Activated naive CD8-positive, alpha-beta T cell treated with anti-CD3 and anti-CD28 coated beads for 36 hours (primary cell): ENCODE results near the gene TBC1D9B. TPM values are rescaled to one million over a fixed set of nuclear protein-coding genes. Genes with fewer than 3 reads are reported as not detected.
"Not testable (repeated sequence)": the region's sequence is repeated elsewhere in the genome, so short reads cannot be mapped to it uniquely, and the experiment has no call there.

Experiments used
- DNase-seq: peaks from one replicate; pipeline ENCODE4 v3.0.0; 2021
- H3K27ac Mint-ChIP-seq: one replicate; pipeline ENCODE4 v1.8.0; 2022; ENCODE audit warnings: mild to moderate bottlenecking, moderate library complexity, mixed read lengths
- H3K27me3 Mint-ChIP-seq: one replicate; pipeline ENCODE4 v1.8.0; 2022; ENCODE audit warnings: mild to moderate bottlenecking, mixed read lengths
- H3K36me3 Mint-ChIP-seq: one replicate; pipeline ENCODE4 v1.8.0; 2021; ENCODE audit warnings: mild to moderate bottlenecking, mixed read lengths
- H3K4me1 Mint-ChIP-seq: one replicate; pipeline ENCODE4 v1.8.0; 2021; ENCODE audit warnings: mixed read lengths
- H3K4me3 Mint-ChIP-seq: one replicate; pipeline ENCODE4 v1.8.0; 2022; ENCODE audit warnings: mild to moderate bottlenecking, moderate library complexity, mixed read lengths
- H3K9me3 Mint-ChIP-seq: one replicate; pipeline ENCODE4 v1.8.0; 2022; ENCODE audit warnings: mixed read lengths
- total RNA-seq, 2 experiments: library from RNA; stranded (reverse); gene quantifications; one replicate each; pipeline ENCODE4 v1.2.3, GENCODE V29; 2021

The TBC1D9B gene
- total RNA-seq, 2 experiments from 2014 or later = 73.1 to 74.9 TPM

DNA sequence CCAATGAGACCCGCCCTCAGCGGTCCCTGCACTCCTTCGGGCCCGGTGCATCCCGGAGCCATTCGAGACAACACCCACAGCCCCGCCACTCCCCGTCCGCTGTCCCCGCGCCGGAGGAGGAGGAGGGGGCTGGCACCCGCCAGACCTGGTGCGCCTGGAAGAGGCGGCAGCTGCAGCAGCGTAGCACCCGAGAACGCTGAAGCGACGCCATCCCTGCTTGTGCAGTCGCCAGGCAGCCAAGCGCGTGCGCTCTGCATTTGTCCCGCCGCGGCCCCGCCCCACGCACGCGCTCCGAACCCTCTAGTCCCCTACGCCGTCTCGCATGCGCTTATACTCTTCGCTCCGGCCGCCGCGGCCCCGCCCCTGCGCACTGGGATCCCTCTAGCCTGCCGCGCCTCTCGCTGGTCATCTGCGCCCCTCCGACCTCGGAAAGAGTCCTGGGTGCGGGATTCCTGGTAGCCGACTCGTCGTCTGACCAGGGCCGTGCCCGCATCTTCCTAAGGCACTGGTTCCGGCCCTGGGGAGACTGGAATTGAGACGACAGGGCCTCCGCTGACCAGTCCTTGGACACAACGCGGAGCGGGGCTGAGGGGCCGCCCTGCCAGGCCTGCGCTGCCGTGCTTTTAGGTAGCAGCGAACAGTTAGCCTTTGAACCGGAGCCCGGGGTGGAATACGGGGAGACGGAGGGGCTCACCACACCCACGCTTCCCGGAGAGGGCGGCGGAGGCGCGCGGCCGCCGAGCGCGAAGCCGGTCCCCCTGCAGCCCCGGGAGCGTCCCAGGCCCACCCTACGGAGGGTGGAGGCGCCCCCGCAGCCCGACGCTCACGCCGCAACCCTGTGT lies 48.9 kb downstream of the TBC1D9B start, which contains the start of gene MRNIP:
MRNIP (minus strand) TSS at position 232 of the 842 bp plus-strand sequence; CDS start at position 211, 21 bp downstream.
- H3K36me3 Mint-ChIP-seq = peaks cover 11% of the 10 kb centered on the region
- H3K9me3 Mint-ChIP-seq = no peaks in the 10 kb centered on the region

DNA sequence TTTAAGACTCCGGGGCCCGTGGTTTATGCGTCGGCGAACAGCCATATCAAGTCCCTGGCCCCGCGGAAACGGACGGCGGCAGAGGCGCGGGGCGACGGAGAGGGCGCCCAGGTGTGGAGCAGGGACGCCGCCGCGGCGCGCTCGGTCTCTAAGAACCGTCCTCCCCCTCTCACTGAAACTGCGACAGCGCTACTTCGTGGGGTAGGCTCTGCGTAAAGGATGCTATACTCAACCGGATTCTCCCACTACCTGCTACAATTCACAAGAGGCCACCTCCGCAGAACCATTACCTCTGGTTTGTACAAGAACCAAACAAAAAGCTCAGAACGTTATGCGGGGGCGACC lies 49.5 kb downstream of the TBC1D9B start:
- no peaks in the 10 kb centered on the region for H3K27me3 Mint-ChIP-seq
- peak; percentile 67 for DNase-seq

More for the DNA sequence above, 48.9 kb downstream of the TBC1D9B start, which contains the start of gene MRNIP:
- peaks cover 15% of the 10 kb centered on the region for H3K4me1 Mint-ChIP-seq
- no peaks in the 10 kb centered on the region for H3K27me3 Mint-ChIP-seq
- DNase-seq = peak; percentile 93
- H3K27ac Mint-ChIP-seq = peak within 1 kb of the TSS; percentile 76
- H3K4me3 Mint-ChIP-seq = peak within 1 kb of the TSS; percentile 89

DNA sequence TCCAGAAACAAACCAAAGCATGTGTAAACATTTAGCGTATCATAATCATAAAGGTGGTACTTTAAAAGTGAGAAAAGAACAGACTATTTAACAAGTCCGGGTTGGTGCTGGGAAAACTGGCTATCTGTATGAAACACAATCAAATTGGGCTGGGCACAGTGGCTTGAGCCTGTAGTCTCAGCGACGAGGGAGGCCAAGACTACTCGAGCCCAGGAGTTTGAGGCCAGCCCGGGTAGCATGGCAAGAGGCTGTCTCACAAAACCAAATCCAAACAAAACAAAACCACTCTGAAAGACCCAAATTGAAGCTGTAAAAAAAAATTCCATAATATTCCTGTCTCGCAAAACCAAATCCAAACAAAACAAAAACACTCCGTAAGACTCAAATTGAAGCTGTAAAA lies 53.3 kb downstream of the TBC1D9B start:
- Mint-ChIP-seq H3K27ac (no peak overlapping the region), H3K9me3 (no peaks in the 10 kb centered on the region), H3K27me3 (no peaks in the 10 kb centered on the region), H3K36me3 (peaks cover 9% of the 10 kb centered on the region), H3K4me1 (peaks cover 10% of the 10 kb centered on the region), H3K4me3 (no peak overlapping the region)
- DNase-seq = no peak

More for the DNA sequence above, 49.5 kb downstream of the TBC1D9B start:
- Mint-ChIP-seq H3K9me3 (no peaks in the 10 kb centered on the region), H3K4me1 (peaks cover 15% of the 10 kb centered on the region), H3K4me3 (peak overlapping the region; percentile 89), H3K36me3 (peaks cover 10% of the 10 kb centered on the region), H3K27ac (peak overlapping the region; percentile 76)

DNA sequence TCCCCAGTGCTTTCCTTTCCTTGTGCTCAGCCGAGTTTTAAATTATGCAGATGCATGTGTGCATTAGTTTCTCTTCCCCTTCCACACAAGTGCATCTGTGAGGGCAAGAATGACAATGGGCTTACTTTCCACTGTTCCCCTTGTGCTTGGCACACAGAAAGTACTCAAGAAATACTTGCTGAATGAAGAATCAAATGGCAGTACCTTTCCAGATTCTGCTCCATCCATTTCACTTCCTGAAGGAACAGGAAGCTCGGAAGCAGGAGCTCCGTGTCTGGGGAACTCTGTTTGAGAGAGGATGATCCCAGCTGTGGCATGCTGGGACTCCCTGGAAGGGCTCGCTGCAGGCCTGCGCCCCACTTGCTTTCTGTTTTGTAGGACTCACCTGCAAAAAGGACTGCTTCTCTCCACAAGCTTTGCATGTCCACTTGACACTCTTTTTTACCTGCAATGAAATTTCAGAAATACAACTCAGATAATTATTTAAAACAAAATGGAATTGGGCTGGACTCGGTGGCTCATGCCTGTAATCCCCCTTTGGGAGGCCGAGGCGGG lies 54.6 kb downstream of the TBC1D9B start:
- H3K4me1 Mint-ChIP-seq = peaks cover 10% of the 10 kb centered on the region
- DNase-seq = no peak
- peaks cover 9% of the 10 kb centered on the region for H3K36me3 Mint-ChIP-seq
- no peaks in the 10 kb centered on the region for H3K27me3 Mint-ChIP-seq
- no peak overlapping the region for H3K4me3 Mint-ChIP-seq
- no peaks in the 10 kb centered on the region for H3K9me3 Mint-ChIP-seq
- no peak overlapping the region for H3K27ac Mint-ChIP-seq

DNA sequence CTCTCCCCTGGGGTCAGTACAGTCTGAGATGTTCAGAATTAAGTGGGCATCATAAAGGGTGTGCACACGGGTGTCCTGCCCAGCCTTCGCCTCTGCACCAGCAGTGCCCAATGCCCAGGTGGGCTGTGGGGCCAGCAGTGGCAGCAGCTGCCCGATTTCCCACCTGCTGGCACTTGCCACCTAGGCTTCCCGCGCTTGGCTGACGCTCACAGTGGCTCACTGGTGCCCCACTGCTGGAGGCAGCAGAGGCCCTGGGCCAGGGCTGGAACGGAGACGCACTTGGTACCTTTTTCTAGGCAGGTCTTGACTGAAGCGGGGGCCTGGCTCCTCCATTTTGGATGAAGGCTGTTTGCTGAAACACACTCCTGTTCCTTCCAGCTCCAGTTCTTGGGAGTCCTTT lies 66.1 kb downstream of the TBC1D9B start:
- H3K4me1 Mint-ChIP-seq = peaks cover 7% of the 10 kb centered on the region
- H3K4me3 Mint-ChIP-seq = no peak overlapping the region
- peaks cover 39% of the 10 kb centered on the region for H3K36me3 Mint-ChIP-seq
- no peak overlapping the region for H3K27ac Mint-ChIP-seq
- H3K9me3 Mint-ChIP-seq = peaks cover 4% of the 10 kb centered on the region
- DNase-seq = no peak
- no peaks in the 10 kb centered on the region for H3K27me3 Mint-ChIP-seq

DNA sequence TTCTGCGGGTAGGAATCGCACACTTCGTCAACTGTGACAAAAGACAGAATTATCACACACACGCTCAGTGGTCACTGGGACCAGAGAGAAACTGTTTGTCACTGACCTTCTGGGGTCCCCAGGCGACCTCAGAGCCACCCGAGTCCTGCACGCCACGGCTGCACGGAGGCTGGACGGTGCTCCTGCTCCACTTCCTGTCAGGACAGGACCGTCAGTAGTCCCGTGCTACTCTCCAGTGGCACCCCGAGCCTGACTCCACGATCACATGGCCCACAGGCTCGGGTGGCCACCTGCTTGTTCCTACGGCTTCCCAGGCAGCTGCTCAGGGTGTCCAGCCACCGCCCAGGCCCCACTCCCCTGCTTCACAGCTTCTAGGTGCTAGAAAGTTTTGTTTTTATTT lies 66.9 kb downstream of the TBC1D9B start:
- Mint-ChIP-seq H3K36me3 (peaks cover 41% of the 10 kb centered on the region), H3K27ac (no peak overlapping the region), H3K27me3 (no peaks in the 10 kb centered on the region), H3K4me3 (no peak overlapping the region), H3K9me3 (peaks cover 4% of the 10 kb centered on the region), H3K4me1 (peaks cover 14% of the 10 kb centered on the region)
- no peak for DNase-seq

DNA sequence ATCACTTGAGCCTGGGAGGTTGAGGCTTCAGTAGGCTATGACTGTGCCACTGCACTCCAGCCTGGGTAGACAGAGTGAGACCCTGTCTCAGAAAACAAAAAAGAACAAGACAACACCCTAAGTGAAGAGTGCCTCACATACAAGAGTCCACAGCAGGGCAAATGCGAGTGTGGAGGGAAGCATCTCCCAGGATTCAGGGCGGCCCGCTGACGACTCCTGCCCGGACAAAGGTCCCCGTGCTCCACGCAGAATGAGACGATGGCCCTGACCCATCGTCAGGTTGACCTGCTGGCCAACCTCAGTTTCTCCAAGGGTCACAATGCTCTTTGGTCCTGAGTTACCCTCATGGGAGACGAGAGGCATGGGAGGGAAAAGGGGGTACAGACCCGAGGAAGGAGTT lies 67.4 kb downstream of the TBC1D9B start:
- peaks cover 4% of the 10 kb centered on the region for H3K9me3 Mint-ChIP-seq
- peaks cover 41% of the 10 kb centered on the region for H3K36me3 Mint-ChIP-seq
- no peaks in the 10 kb centered on the region for H3K27me3 Mint-ChIP-seq
- no peak for DNase-seq
- H3K4me3 Mint-ChIP-seq = no peak overlapping the region
- H3K27ac Mint-ChIP-seq = no peak overlapping the region
- H3K4me1 Mint-ChIP-seq = peaks cover 14% of the 10 kb centered on the region

DNA sequence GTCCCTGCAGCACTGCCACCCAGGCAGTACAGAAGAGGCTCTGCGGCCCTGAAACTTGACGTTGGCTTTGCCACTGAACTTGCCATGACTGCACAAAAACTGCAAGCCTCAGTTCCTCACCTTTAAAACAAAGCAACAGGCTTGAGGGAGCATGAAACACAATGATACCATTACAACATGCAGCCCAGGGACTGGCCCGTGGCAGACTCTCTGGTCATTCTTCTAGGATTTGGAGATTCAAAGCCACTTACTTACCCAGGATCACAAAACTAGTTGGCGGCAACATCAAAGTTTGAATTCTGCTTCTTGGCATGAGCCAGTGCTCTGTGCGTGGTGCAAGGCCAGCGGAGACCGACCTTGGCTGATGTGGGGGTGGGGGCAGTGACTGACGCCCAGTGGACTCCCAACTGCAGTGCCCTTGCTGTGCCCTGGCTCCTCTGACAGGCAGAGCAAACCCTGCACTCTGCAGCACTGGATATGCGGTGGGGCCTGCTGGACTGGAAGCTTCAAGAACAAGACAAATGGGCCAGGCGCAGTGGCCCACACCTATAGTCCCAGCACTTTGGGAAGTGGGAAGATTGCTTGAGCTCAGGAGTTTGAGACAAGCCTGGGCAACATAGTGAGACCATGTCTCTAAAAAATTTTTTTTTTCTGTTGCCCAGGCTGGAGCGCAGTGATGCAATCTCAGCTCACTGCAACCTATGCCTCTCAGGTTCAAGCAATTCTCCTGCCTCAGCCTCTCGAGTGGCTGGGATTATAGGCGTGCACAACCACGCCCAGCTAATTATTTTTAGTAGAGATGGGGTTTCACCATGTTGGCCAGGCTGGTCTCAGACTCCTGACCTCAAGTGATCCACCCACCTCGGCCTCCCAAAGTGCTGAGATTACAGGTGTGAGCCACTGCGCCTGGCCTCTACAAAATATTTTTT lies 68.1 kb downstream of the TBC1D9B start:
- H3K27ac Mint-ChIP-seq = no peak overlapping the region
- no peaks in the 10 kb centered on the region for H3K9me3 Mint-ChIP-seq
- peaks cover 39% of the 10 kb centered on the region for H3K36me3 Mint-ChIP-seq
- H3K27me3 Mint-ChIP-seq = no peaks in the 10 kb centered on the region
- no peak overlapping the region for H3K4me3 Mint-ChIP-seq
- H3K4me1 Mint-ChIP-seq = peaks cover 14% of the 10 kb centered on the region
- no peak for DNase-seq

DNA sequence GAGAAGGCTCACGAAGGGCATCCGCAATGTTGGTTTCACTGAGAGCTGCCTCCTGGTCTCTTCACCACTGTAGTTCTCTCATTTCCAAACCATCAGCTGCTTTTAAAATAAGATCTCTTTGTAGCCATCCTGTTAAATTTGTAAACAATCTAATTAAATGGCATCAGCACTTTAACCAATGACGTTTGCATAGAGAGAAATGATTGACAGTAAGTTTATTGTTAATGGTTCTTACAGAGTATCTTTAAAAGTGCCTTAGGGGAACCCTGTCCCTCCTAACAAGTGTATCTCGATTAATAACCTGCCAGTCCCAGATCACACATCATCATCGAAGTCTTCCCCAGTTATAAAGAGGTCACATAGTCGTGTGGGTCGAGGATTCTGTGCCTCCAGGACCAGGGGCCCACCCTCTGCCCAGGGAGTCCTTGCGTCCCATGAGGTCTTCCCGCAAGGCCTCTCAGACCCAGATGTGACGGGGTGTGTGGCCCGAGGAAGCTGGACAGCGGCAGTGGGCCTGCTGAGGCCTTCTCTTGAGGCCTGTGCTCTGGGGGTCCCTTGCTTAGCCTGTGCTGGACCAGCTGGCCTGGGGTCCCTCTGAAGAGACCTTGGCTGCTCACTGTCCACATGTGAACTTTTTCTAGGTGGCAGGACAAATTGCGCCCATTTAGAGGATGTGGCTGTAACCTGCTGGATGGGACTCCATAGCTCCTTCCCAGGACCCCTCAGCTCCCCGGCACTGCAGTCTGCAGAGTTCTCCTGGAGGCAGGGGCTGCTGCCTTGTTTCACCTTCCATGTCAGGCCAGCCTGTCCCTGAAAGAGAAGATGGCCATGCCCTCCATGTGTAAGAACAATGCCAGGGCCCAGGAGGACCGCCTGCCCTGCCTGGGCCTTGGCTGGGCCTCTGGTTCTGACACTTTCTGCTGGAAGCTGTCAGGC lies 70.4 kb downstream of the TBC1D9B start:
- peaks cover 43% of the 10 kb centered on the region for H3K36me3 Mint-ChIP-seq
- no peak for DNase-seq
- H3K9me3 Mint-ChIP-seq = no peaks in the 10 kb centered on the region
- H3K4me1 Mint-ChIP-seq = peaks cover 18% of the 10 kb centered on the region
- H3K4me3 Mint-ChIP-seq = no peak overlapping the region
- no peaks in the 10 kb centered on the region for H3K27me3 Mint-ChIP-seq
- peak overlapping the region; percentile 87 for H3K27ac Mint-ChIP-seq

DNA sequence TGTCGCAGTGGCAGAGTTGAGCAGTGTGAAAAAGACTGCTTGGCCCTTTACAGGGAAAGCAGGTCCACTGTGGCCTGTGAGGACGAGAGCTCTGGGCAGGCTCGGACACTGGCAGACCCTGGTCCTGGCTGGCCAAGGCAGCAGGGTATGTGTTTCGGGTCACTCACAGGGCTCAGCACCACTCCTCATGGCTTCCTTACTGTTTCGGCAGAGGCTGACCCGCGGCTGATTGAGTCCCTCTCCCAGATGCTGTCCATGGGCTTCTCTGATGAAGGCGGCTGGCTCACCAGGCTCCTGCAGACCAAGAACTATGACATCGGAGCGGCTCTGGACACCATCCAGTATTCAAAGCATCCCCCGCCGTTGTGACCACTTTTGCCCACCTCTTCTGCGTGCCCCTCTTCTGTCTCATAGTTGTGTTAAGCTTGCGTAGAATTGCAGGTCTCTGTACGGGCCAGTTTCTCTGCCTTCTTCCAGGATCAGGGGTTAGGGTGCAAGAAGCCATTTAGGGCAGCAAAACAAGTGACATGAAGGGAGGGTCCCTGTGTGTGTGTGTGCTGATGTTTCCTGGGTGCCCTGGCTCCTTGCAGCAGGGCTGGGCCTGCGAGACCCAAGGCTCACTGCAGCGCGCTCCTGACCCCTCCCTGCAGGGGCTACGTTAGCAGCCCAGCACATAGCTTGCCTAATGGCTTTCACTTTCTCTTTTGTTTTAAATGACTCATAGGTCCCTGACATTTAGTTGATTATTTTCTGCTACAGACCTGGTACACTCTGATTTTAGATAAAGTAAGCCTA lies 71.3 kb downstream of the TBC1D9B start:
- DNase-seq = peak; percentile 69
- Mint-ChIP-seq H3K36me3 (peaks cover 46% of the 10 kb centered on the region), H3K4me3 (peak overlapping the region; percentile 36), H3K27me3 (no peaks in the 10 kb centered on the region), H3K27ac (peak overlapping the region; percentile 87), H3K9me3 (no peaks in the 10 kb centered on the region), H3K4me1 (peaks cover 19% of the 10 kb centered on the region)

DNA sequence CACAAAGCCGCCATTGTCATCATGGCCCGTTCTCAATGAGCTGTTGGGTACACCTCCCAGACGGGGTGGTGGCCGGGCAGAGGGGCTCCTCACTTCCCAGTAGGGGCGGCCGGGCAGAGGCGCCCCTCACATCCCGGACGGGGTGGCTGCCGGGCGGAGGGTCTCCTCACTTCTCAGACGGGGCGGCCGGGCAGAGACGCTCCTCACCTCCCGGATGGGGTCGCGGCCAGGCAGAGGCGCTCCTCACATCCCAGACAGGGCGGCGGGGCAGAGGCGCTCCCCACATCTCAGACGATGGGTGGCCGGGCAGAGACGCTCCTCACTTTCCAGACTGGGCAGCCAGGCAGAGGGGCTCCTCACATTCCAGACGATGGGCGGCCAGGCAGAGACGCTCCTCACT lies 72.8 kb downstream of the TBC1D9B start:
- not testable (repeated sequence) for H3K4me3 Mint-ChIP-seq, DNase-seq, H3K27me3 Mint-ChIP-seq, H3K9me3 Mint-ChIP-seq, H3K27ac Mint-ChIP-seq
- Mint-ChIP-seq H3K4me1 (peaks cover 23% of the 10 kb centered on the region), H3K36me3 (peaks cover 49% of the 10 kb centered on the region)

DNA sequence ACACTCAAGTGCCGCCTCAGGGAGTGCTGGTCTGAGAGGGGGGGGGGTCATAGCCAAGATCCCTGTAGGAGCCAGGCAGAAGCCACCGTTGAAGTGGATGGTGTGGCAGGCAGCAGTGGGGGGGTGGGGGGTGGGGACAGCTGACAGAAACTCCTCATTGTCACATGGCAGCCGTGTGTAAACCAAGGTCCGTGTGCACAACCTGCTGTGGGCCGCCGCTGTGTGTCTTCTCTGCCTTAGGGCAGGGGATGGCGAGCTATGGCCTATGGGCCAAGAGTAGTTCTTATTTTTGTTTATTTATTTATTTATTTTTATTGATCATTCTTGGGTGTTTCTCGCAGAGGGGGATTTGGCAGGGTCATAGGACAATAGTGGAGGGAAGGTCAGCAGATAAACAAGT lies 73.6 kb downstream of the TBC1D9B start:
- Mint-ChIP-seq H3K9me3 (no peaks in the 10 kb centered on the region), H3K27me3 (no peaks in the 10 kb centered on the region), H3K27ac (no peak overlapping the region), H3K36me3 (peaks cover 49% of the 10 kb centered on the region), H3K4me3 (no peak overlapping the region), H3K4me1 (peaks cover 23% of the 10 kb centered on the region)
- DNase-seq = no peak

DNA sequence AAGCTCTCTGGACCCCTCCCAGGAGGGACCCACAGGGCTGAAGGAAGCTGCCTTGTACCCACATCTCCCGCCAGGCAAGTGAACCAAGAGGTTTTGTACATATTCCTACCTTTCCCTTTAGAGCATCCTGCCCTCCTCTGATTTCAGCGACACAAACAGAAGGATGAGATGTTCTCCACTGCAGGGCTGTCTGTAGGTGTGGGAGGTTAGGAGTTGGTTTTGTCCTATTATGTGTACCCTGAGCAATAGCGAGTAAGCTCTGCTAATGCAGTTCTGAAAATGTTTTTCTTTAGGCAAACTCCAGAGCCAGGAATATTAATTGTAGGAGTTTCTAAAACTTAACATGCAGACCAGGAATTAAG lies 74.0 kb downstream of the TBC1D9B start:
- Mint-ChIP-seq H3K27me3 (no peaks in the 10 kb centered on the region), H3K4me1 (peaks cover 23% of the 10 kb centered on the region), H3K4me3 (no peak overlapping the region), H3K36me3 (peaks cover 52% of the 10 kb centered on the region), H3K27ac (peak overlapping the region; percentile 47), H3K9me3 (no peaks in the 10 kb centered on the region)
- DNase-seq = no peak
